Neural cell (in vitro differentiated cells): ENCODE measurements around the gene CTNNA2. TPM values are rescaled to one million over a fixed set of nuclear protein-coding genes. Genes with fewer than 3 reads are reported as not detected.

Experiments used
- H2AFZ ChIP-seq: fragments of 200-600, 300-800 bp; sonication (generic), shearing (Covaris generic); 2 replicates; pipeline ENCODE4 v1.6.0; 2014; ENCODE audit warnings: low read depth, mild to moderate bottlenecking, antibody characterized with exemption, low read length, moderate library complexity
- H3F3A ChIP-seq: fragments of 200-600 bp; shearing (Covaris generic); 2 replicates; pipeline ENCODE4 v1.6.1; 2016; ENCODE audit warnings: mild to moderate bottlenecking, moderate library complexity, mixed read lengths, antibody characterized with exemption, low read length; ENCODE audit not compliant: insufficient read depth, poor library complexity, severe bottlenecking
- H3K27ac ChIP-seq: fragments of 200-600, 300-800 bp; sonication (generic), shearing (Covaris generic); 2 replicates; pipeline ENCODE4 v1.5.1; 2014; ENCODE audit warnings: mild to moderate bottlenecking, low read length, moderate library complexity
- H3K27me3 ChIP-seq: fragments of 300-800, 200-600 bp; sonication (generic), shearing (Covaris generic); 2 replicates; pipeline ENCODE4 v1.6.0; 2014; ENCODE audit warnings: mild to moderate bottlenecking, low read depth, low read length, moderate library complexity; ENCODE audit not compliant: insufficient read depth
- H3K36me3 ChIP-seq: fragments of 300-800, 200-600 bp; sonication (generic), shearing (Covaris generic); 2 replicates; pipeline ENCODE4 v1.5.1; 2014; ENCODE audit warnings: mild to moderate bottlenecking, antibody characterized with exemption, low read length, moderate library complexity; ENCODE audit not compliant: insufficient read depth
- H3K4me2 ChIP-seq: fragments of 300-800, 200-600 bp; sonication (generic), shearing (Covaris generic); 2 replicates; pipeline ENCODE4 v1.6.0; 2014; ENCODE audit warnings: mild to moderate bottlenecking, low read length
- H3K4me3 ChIP-seq: fragments of 300-800, 200-600 bp; sonication (generic), shearing (Covaris generic); 2 replicates; pipeline ENCODE4 v1.5.1; 2014; ENCODE audit warnings: mild to moderate bottlenecking, low read length, moderate library complexity
- H3K79me2 ChIP-seq: fragments of 200-600 bp; shearing (Covaris generic); replicated peaks from 2 replicates; pipeline ENCODE4 v1.6.0; 2014; ENCODE audit warnings: mild to moderate bottlenecking, low read length, moderate library complexity; ENCODE audit not compliant: insufficient read depth
- H3K9ac ChIP-seq: fragments of 300-800, 200-600 bp; sonication (generic), shearing (Covaris generic); 2 replicates; pipeline ENCODE4 v1.6.1; 2016; ENCODE audit warnings: mild to moderate bottlenecking, low read length, mixed read lengths
- H3K9me2 ChIP-seq: fragments of 200-600 bp; shearing (Covaris generic); 2 replicates; pipeline ENCODE4 v1.6.1; 2016; ENCODE audit warnings: mild to moderate bottlenecking, low read length, mixed read lengths; ENCODE audit not compliant: insufficient read depth
- H3K9me3 ChIP-seq: fragments of 200-600, 300-800 bp; sonication (generic), shearing (Covaris generic); 2 replicates; pipeline ENCODE4 v1.6.1; 2016; ENCODE audit warnings: mild to moderate bottlenecking, mixed run types, low read length, moderate library complexity, mixed read lengths
- H4K20me1 ChIP-seq: fragments of 200-600 bp; shearing (Covaris generic); 2 replicates; pipeline ENCODE4 v1.6.1; 2016; ENCODE audit warnings: mild to moderate bottlenecking, mixed run types; ENCODE audit not compliant: insufficient read depth
- EP300 ChIP-seq: fragments of 450-650 bp; conservative IDR thresholded peaks from 2 replicates; pipeline ENCODE4 v1.6.1; 2014; ENCODE audit warnings: antibody characterized with exemption, mild to moderate bottlenecking, moderate library complexity; ENCODE audit not compliant: poor library complexity, severe bottlenecking
- EZH2 ChIP-seq: fragments of 200-600, 300-800 bp; shearing (Covaris generic), sonication (generic); IDR thresholded peaks from 2 replicates; pipeline ENCODE4 v1.6.1; 2014; ENCODE audit warnings: antibody characterized with exemption, low read length, borderline replicate concordance, mild to moderate bottlenecking; ENCODE audit not compliant: insufficient read depth, poor library complexity, severe bottlenecking
- MXI1 ChIP-seq: fragments of 450-650 bp; conservative IDR thresholded peaks from 2 replicates; pipeline ENCODE4 v1.6.1; 2014; ENCODE audit warnings: antibody characterized with exemption, mild to moderate bottlenecking; ENCODE audit not compliant: poor library complexity, severe bottlenecking
- POLR2AphosphoS5 ChIP-seq: IDR thresholded peaks from 2 replicates; pipeline ENCODE4 v1.6.1; 2012
- RAD21 ChIP-seq: fragments of 450-650 bp; conservative IDR thresholded peaks from 2 replicates; pipeline ENCODE4 v1.6.1; 2014; ENCODE audit warnings: antibody characterized with exemption, mild to moderate bottlenecking, moderate library complexity
- SMC3 ChIP-seq: fragments of 450-650 bp; conservative IDR thresholded peaks from 2 replicates; pipeline ENCODE4 v1.6.1; 2014; ENCODE audit warnings: antibody characterized with exemption, mild to moderate bottlenecking, moderate library complexity; ENCODE audit not compliant: poor library complexity
- TAF1 ChIP-seq: IDR thresholded peaks from 2 replicates; pipeline ENCODE4 v1.6.1; 2012; ENCODE audit warnings: low read depth
- polyA plus RNA-seq: library from polyadenylated mRNA; depleted of rRNA; stranded (reverse); fragments of >200 nt; gene quantifications from 2 replicates; pipeline ENCODE4 v1.2.3, GENCODE V29; 2014
- TF ChIP-seq, protein P1 (sequence below): IDR thresholded peaks from 2 replicates; pipeline ENCODE4 v1.6.1; 2012; ENCODE audit warnings: borderline replicate concordance
- TF ChIP-seq, protein P2 (sequence below): fragments of 450-650 bp; IDR thresholded peaks from 2 replicates; pipeline ENCODE4 v1.5.1; 2014; ENCODE audit warnings: antibody characterized with exemption, mild to moderate bottlenecking, moderate library complexity; ENCODE audit not compliant: poor library complexity, severe bottlenecking

The CTNNA2 gene
- polyA plus RNA-seq, 1 donor from 2014 or later, result 194 TPM

DNA sequence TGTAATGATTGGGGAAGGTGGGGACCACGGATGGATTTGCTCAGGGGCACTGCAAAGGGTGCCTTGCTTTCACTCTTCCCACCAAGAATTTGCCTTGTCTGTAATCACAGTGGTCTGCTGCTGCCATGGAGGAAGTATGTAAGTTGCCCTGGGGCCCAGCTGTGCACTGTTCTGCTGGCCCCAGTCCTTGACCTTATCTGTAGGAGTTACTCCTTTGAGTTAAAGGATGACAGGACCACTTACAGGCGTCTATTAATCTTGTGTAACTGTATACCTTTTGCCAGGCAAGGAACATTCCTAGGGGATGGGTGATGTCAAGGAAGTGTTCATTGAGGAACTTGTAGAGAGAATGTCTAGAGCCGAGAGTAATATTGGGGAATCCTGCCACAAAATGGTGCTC is 1004.5 kb downstream of the CTNNA2 start:
- H3K27me3 ChIP-seq, result no peaks in the 10 kb centered on the region
- H3K9me3 ChIP-seq, result no peaks in the 10 kb centered on the region
- no peaks in the 10 kb centered on the region for H3K9me2 ChIP-seq
- H4K20me1 ChIP-seq, result no peaks in the 10 kb centered on the region
- no peaks in the 10 kb centered on the region for H3K79me2 ChIP-seq
- H2AFZ ChIP-seq, result no peak overlapping the region
- no peak overlapping the region for H3K4me3 ChIP-seq
- TF ChIP-seq, protein P1, sequence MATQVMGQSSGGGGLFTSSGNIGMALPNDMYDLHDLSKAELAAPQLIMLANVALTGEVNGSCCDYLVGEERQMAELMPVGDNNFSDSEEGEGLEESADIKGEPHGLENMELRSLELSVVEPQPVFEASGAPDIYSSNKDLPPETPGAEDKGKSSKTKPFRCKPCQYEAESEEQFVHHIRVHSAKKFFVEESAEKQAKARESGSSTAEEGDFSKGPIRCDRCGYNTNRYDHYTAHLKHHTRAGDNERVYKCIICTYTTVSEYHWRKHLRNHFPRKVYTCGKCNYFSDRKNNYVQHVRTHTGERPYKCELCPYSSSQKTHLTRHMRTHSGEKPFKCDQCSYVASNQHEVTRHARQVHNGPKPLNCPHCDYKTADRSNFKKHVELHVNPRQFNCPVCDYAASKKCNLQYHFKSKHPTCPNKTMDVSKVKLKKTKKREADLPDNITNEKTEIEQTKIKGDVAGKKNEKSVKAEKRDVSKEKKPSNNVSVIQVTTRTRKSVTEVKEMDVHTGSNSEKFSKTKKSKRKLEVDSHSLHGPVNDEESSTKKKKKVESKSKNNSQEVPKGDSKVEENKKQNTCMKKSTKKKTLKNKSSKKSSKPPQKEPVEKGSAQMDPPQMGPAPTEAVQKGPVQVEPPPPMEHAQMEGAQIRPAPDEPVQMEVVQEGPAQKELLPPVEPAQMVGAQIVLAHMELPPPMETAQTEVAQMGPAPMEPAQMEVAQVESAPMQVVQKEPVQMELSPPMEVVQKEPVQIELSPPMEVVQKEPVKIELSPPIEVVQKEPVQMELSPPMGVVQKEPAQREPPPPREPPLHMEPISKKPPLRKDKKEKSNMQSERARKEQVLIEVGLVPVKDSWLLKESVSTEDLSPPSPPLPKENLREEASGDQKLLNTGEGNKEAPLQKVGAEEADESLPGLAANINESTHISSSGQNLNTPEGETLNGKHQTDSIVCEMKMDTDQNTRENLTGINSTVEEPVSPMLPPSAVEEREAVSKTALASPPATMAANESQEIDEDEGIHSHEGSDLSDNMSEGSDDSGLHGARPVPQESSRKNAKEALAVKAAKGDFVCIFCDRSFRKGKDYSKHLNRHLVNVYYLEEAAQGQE, result no peak
- TF ChIP-seq MXI1, result no peak
- no peak for TF ChIP-seq EP300
- TF ChIP-seq POLR2AphosphoS5, result no peak
- no peak for TF ChIP-seq EZH2
- TF ChIP-seq TAF1, result no peak
- no peak for TF ChIP-seq RAD21
- TF ChIP-seq, protein P2, sequence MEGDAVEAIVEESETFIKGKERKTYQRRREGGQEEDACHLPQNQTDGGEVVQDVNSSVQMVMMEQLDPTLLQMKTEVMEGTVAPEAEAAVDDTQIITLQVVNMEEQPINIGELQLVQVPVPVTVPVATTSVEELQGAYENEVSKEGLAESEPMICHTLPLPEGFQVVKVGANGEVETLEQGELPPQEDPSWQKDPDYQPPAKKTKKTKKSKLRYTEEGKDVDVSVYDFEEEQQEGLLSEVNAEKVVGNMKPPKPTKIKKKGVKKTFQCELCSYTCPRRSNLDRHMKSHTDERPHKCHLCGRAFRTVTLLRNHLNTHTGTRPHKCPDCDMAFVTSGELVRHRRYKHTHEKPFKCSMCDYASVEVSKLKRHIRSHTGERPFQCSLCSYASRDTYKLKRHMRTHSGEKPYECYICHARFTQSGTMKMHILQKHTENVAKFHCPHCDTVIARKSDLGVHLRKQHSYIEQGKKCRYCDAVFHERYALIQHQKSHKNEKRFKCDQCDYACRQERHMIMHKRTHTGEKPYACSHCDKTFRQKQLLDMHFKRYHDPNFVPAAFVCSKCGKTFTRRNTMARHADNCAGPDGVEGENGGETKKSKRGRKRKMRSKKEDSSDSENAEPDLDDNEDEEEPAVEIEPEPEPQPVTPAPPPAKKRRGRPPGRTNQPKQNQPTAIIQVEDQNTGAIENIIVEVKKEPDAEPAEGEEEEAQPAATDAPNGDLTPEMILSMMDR, result no peak
- no peak for TF ChIP-seq SMC3
- H3K4me2 ChIP-seq, result no peak overlapping the region
- H3K27ac ChIP-seq, result no peak overlapping the region
- no peaks in the 10 kb centered on the region for H3K36me3 ChIP-seq
- H3F3A ChIP-seq, result no peaks in the 10 kb centered on the region
- no peak overlapping the region for H3K9ac ChIP-seq

DNA sequence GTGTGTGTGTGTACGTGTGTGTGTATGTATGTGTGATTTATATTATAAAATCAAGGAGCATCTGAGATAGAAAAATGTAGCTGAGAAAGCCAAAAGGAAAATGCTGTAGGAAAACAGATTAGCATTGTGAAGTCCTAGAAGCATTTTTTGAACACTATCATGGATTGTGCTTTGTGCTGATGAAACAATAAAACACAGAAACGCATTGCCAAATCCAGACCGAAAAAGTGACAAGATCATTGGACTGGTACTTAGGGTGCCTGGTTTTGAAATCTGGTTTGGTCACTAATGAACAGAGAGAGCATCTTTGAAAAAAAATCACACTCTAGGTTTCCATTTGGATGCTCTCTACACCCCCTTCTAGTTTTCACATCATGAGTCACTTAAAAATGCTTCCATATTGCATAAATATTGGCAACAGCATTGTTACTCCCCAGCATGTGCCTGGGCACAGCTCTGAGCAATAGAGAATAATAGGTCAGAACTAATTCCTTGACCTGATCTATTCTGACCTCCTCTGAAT is 1006.3 kb downstream of the CTNNA2 start:
- Histone ChIP-seq H3K9ac (no peak overlapping the region), H3K79me2 (no peaks in the 10 kb centered on the region), H2AFZ (no peak overlapping the region), H3F3A (no peaks in the 10 kb centered on the region), H3K27ac (no peak overlapping the region), H3K4me3 (no peak overlapping the region), H3K9me3 (no peaks in the 10 kb centered on the region), H4K20me1 (no peaks in the 10 kb centered on the region), H3K9me2 (no peaks in the 10 kb centered on the region), H3K36me3 (no peaks in the 10 kb centered on the region), H3K27me3 (no peaks in the 10 kb centered on the region), H3K4me2 (no peak overlapping the region)
- TF ChIP-seq, protein P1, result no peak
- TF ChIP-seq TAF1 (no peak), MXI1 (no peak), EZH2 (no peak), POLR2AphosphoS5 (no peak), EP300 (no peak), RAD21 (no peak), SMC3 (no peak)
- TF ChIP-seq, protein P2, result no peak
